ENCODE measurements around the gene DPF1. TPM values are rescaled to one million over a fixed set of nuclear protein-coding genes. Genes with fewer than 3 reads are reported as not detected.

DPF1 gene

Small RNAs within 50 kb of the gene (small RNA-seq; reads per million reads assigned to genes)
- not detected for gene RN7SL663P
